ENCODE measurements around the gene FGF22. TPM values are rescaled to one million over a fixed set of nuclear protein-coding genes. Genes with fewer than 3 reads are reported as not detected.

Gene FGF22
- total and polyA plus RNA-seq, 9 donors, result 0.23 to 4.4 (median 2.3) TPM; not detected in 1

GRCh38 chr19:686589-687297 lies 47.1 kb downstream of the FGF22 start:
- intact Hi-C loops (cut with DNase I), result no loop called here
- peak in 1 of 5 donors; percentile 25 for DNase-seq
- Histone ChIP-seq H3K4me3 (no peak overlapping the region), H3K27me3 (no peaks in the 10 kb centered on the region), H3K27ac (no peak overlapping the region), H3K9me3 (no peaks in the 10 kb centered on the region), H3K36me3 (no peaks in the 10 kb centered on the region), H3K4me1 (ENCODE audit: insufficient read depth) (no peaks in the 10 kb centered on the region)
- WGBS, 3 donors, result 69 to 75% (median 70%) methylated on average over 17 of the region's 17 CpGs
- TF ChIP-seq POLR2A (IDR thresholded peaks at IDR 0.05), result no peak
- no peak for TF ChIP-seq CTCF (IDR thresholded peaks at IDR 0.05)
- TF ChIP-seq EP300 (IDR thresholded peaks at IDR 0.05), result no peak

GRCh38 chr19:687569-688166 lies 48.0 kb downstream of the FGF22 start:
- DNase-seq, result no peak
- TF ChIP-seq CTCF (IDR thresholded peaks at IDR 0.05) (no peak), POLR2A (IDR thresholded peaks at IDR 0.05) (no peak), EP300 (IDR thresholded peaks at IDR 0.05) (no peak)
- no peaks in the 10 kb centered on the region for H3K27me3 ChIP-seq
- H3K4me3 ChIP-seq, result no peak overlapping the region
- no peaks in the 10 kb centered on the region for H3K9me3 ChIP-seq
- no peaks in the 10 kb centered on the region for H3K4me1 ChIP-seq (ENCODE audit: insufficient read depth)
- no peaks in the 10 kb centered on the region for H3K36me3 ChIP-seq
- 78 to 84% (median 84%) methylated on average over 11 of the region's 11 CpGs for WGBS, 3 donors
- no peak overlapping the region for H3K27ac ChIP-seq
- intact Hi-C loops (cut with DNase I), result no loop called here

- H3K9me3 ChIP-seq, result no peaks in the 10 kb centered on the region
- no peak for DNase-seq
- WGBS, 3 donors, result 37 to 60% (median 49%) methylated on average over 15 of the region's 15 CpGs
- no peaks in the 10 kb centered on the region for H3K36me3 ChIP-seq
- H3K4me1 ChIP-seq (ENCODE audit: insufficient read depth), result no peaks in the 10 kb centered on the region
- no peak overlapping the region for H3K27ac ChIP-seq
- no peak for TF ChIP-seq CTCF (IDR thresholded peaks at IDR 0.05)
- no peak for TF ChIP-seq EP300 (IDR thresholded peaks at IDR 0.05)
- no peak for TF ChIP-seq POLR2A (IDR thresholded peaks at IDR 0.05)
- no peak overlapping the region for H3K4me3 ChIP-seq
- intact Hi-C loops (cut with DNase I), result no loop called here
- no peaks in the 10 kb centered on the region for H3K27me3 ChIP-seq
Observed at GRCh38 chr19:688214-688613, 48.5 kb downstream of the FGF22 start.

- no peak for DNase-seq
- Histone ChIP-seq H3K27ac (no peak overlapping the region), H3K27me3 (no peaks in the 10 kb centered on the region), H3K4me3 (no peak overlapping the region), H3K9me3 (no peaks in the 10 kb centered on the region), H3K36me3 (no peaks in the 10 kb centered on the region), H3K4me1 (ENCODE audit: insufficient read depth) (no peaks in the 10 kb centered on the region)
- 84 to 94% (median 93%) methylated on average over 17 of the region's 17 CpGs for WGBS, 3 donors
- intact Hi-C loops (cut with DNase I), result no loop called here
- no peak for TF ChIP-seq CTCF (IDR thresholded peaks at IDR 0.05)
- TF ChIP-seq POLR2A (IDR thresholded peaks at IDR 0.05), result no peak
- TF ChIP-seq EP300 (IDR thresholded peaks at IDR 0.05), result no peak
Observed at GRCh38 chr19:688992-689391, 49.3 kb downstream of the FGF22 start.

Data from ovary (tissue), 9 donors.